Stomach (tissue), 9 donors: ENCODE data around the gene CDH7. TPM values are rescaled to one million over a fixed set of nuclear protein-coding genes. Genes with fewer than 3 reads are reported as not detected.

ENCODE experiments used
- DNase-seq, 2 donors: peaks; one replicate each; pipeline versions ENCODE4 v3.0.0 to v3.0.0-alpha.2; 2013 to 2019
- H3K27ac ChIP-seq, 5 donors: fragments of 200-600 bp in 4 of 5; sonication (generic) in 4 of 5; one replicate each; pipeline ENCODE4 v1.5.1; 2013 to 2019; ENCODE audit warnings: mild to moderate bottlenecking in 1 of 5, moderate library complexity in 1 of 5
- H3K27me3 ChIP-seq, 3 donors: fragments of 200-600 bp; sonication (generic); one replicate each; pipeline ENCODE4 v1.5.1; 2017 to 2019; ENCODE audit warnings: mixed run types in 1 of 3
- H3K36me3 ChIP-seq, 4 donors: fragments of 200-600 bp; sonication (generic); 1 replicate in 3 of 4; 2 replicates in 1 of 4; pipeline ENCODE4 v1.5.1; 2016 to 2019
- H3K4me1 ChIP-seq, 4 donors: fragments of 200-600 bp; sonication (generic); one replicate each; pipeline ENCODE4 v1.5.1; 2016 to 2019
- H3K4me3 ChIP-seq, 4 donors: fragments of 200-600 bp; sonication (generic) in 3 of 4; one replicate each; pipeline ENCODE4 v1.5.1; 2016 to 2019; ENCODE audit warnings: mild to moderate bottlenecking in 1 of 4
- H3K9me3 ChIP-seq, 4 donors: fragments of 200-600 bp; sonication (generic); one replicate each; pipeline ENCODE4 v1.5.1; 2016 to 2019
- EP300 ChIP-seq: sonication (generic); formaldehyde crosslinking; IDR thresholded peaks from one replicate; pipeline ENCODE4 v1.6.1; 2017; ENCODE audit warnings: antibody characterized with exemption
- POLR2A ChIP-seq, 4 donors: fragments of 450-650 bp; IDR thresholded peaks; one replicate each; pipeline ENCODE4 v1.6.1; 2016; ENCODE audit warnings: antibody characterized with exemption in 4 of 4, control low read depth in 2 of 4, mild to moderate bottlenecking in 1 of 4, moderate library complexity in 1 of 4
- POLR2AphosphoS5 ChIP-seq, 3 donors: sonication (generic); formaldehyde crosslinking; IDR thresholded peaks; one replicate each; pipeline ENCODE4 v1.6.1; 2016; ENCODE audit warnings: antibody characterized with exemption in 3 of 3
- WGBS, 5 donors: extraction: QIAGEN DNeasy Blood & Tissue Kit in 3 of 5; methylation state at CpG; one replicate each; pipeline versions ENCODE4 v1.1.5 to v1.1.7; 2013 to 2018; 5-methylcytosine and 5-hydroxymethylcytosine counted together
- intact Hi-C: fragments of 100-400 bp; cut with DNase I; formaldehyde crosslinking; loops from one replicate; pipeline ENCODE4 v1.15.1; 2023; ENCODE audit warnings: low total_unique reads
- polyA plus RNA-seq, 3 donors: library from polyadenylated mRNA; stranded (reverse); fragments of 200-250 nt; gene quantifications; one replicate each; pipeline ENCODE4 v1.2.3, GENCODE V29; 2013
- total RNA-seq, 5 donors: library from RNA; depleted of rRNA; stranded (reverse); fragments of >200 nt; gene quantifications; one replicate each; pipeline versions ENCODE4 v1.1.0 to v1.2.3, GENCODE V29; 2014 to 2016
- TF ChIP-seq, protein P1 (sequence below), 7 experiments: fragments of 450-650 bp in 4 of 7; fragments of 200-600 bp in 3 of 7; sonication (generic) in 3 of 7; IDR thresholded peaks; one replicate each; pipeline ENCODE4 v1.5.1; 2016 to 2019; ENCODE audit warnings: antibody characterized with exemption in 7 of 7, control low read depth in 2 of 7, mild to moderate bottlenecking in 1 of 7
- donor health status: healthy with polysubstance abuse.
- donor health status: Bipolar disorder and iron deficiency.
- donor health status: healthy.

Gene CDH7
- total and polyA plus RNA-seq, 8 donors, result under 0.01 TPM; not detected in 7

DNA sequence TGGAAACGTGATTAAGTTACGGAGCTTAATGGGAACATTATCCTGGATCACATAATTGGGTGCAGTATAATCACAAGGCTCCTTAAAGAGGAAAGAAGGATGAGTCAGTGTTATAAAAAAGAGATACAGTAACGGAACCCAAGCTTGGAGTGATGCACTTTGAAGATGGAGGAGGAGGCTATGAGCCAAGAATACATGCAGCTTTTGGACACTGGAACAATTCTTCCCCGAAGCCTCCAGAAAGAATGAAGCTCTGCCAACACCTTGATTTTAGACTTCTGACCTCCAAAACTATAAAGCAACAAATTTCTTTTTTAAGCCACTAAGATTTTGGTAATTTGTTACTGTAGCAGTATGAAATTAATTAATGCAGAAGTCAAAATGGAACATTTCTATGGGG lies 85.1 kb downstream of the CDH7 start:
- 78 to 89% (median 83%) methylated on average over 4 of the region's 4 CpGs for WGBS, 5 donors
- Histone ChIP-seq H3K4me1 (no peaks in the 10 kb centered on the region), H3K36me3 (no peaks in the 10 kb centered on the region), H3K27me3 (no peaks in the 10 kb centered on the region), H3K4me3 (no peak overlapping the region), H3K9me3 (peaks cover 0 to 5% (median 2%) of the 10 kb centered on the region in 4 donors), H3K27ac (no peak overlapping the region)
- intact Hi-C loops, result no loop called here
- no peak for TF ChIP-seq POLR2A (IDR thresholded peaks at IDR 0.05)
- DNase-seq, result no peak

DNA sequence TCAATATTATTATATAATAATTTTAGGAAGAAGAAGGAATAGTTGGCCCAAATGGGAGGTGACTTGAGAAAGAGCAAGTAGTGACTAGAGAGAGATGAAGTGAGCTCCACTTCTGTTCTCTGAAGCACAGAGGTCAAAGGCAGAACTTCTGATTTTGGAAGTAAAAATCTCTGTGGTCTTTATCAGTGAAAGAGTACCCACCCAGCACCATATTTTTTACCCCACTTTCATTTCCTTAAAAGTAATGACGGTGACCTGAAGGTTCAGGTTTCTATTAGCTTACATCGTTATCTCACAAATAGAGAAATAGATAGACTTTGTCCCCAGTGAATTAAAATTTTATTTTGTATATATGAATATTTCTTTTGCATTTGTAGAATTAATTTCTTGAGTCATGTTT lies 95.3 kb downstream of the CDH7 start:
- Histone ChIP-seq H3K27ac (no peak overlapping the region), H3K4me3 (no peak overlapping the region), H3K9me3 (peaks cover 0 to 3% (median 0%) of the 10 kb centered on the region in 4 donors), H3K36me3 (no peaks in the 10 kb centered on the region), H3K27me3 (no peaks in the 10 kb centered on the region), H3K4me1 (no peaks in the 10 kb centered on the region)
- TF ChIP-seq POLR2AphosphoS5 (IDR thresholded peaks at IDR 0.05) (no peak), EP300 (no peak), POLR2A (IDR thresholded peaks at IDR 0.05) (no peak)
- TF ChIP-seq, protein P1, sequence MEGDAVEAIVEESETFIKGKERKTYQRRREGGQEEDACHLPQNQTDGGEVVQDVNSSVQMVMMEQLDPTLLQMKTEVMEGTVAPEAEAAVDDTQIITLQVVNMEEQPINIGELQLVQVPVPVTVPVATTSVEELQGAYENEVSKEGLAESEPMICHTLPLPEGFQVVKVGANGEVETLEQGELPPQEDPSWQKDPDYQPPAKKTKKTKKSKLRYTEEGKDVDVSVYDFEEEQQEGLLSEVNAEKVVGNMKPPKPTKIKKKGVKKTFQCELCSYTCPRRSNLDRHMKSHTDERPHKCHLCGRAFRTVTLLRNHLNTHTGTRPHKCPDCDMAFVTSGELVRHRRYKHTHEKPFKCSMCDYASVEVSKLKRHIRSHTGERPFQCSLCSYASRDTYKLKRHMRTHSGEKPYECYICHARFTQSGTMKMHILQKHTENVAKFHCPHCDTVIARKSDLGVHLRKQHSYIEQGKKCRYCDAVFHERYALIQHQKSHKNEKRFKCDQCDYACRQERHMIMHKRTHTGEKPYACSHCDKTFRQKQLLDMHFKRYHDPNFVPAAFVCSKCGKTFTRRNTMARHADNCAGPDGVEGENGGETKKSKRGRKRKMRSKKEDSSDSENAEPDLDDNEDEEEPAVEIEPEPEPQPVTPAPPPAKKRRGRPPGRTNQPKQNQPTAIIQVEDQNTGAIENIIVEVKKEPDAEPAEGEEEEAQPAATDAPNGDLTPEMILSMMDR (IDR thresholded peaks at IDR 0.05), result no peak
- intact Hi-C loops, result no loop called here
- no peak for DNase-seq
- WGBS, 5 donors, result 82 to 94% (median 86%) methylated on average over 2 of the region's 2 CpGs

DNA sequence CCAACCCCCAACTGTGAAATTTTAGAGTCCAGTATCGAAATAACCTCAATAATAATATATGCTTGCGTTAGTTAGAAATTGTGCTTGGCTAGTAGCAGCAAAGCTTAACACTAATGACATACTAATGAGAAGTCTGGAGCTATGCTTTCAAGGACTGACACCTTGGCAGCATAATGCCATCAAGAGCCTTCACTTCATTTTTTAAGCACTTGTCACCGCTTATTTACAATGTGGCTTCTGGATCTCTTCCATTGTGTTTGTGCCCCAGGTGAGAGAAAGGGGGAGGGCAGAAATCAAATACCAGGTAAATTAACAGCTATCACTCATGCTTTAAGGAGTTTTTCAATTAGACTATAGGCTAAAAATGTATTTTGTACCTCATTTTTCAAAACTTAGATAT lies 101.5 kb downstream of the CDH7 start:
- Histone ChIP-seq H3K36me3 (no peaks in the 10 kb centered on the region), H3K27ac (no peak overlapping the region), H3K27me3 (no peaks in the 10 kb centered on the region), H3K9me3 (peaks cover 0 to 3% (median 0%) of the 10 kb centered on the region in 4 donors), H3K4me3 (no peak overlapping the region), H3K4me1 (no peaks in the 10 kb centered on the region)
- DNase-seq, result no peak
- TF ChIP-seq POLR2A (IDR thresholded peaks at IDR 0.05) (no peak), EP300 (no peak), POLR2AphosphoS5 (IDR thresholded peaks at IDR 0.05) (no peak)
- TF ChIP-seq, protein P1 (IDR thresholded peaks at IDR 0.05), result no peak
- WGBS, 5 donors, result 72 to 90% (median 73%) methylated on average over 3 of the region's 3 CpGs
- intact Hi-C loops, result no loop called here

DNA sequence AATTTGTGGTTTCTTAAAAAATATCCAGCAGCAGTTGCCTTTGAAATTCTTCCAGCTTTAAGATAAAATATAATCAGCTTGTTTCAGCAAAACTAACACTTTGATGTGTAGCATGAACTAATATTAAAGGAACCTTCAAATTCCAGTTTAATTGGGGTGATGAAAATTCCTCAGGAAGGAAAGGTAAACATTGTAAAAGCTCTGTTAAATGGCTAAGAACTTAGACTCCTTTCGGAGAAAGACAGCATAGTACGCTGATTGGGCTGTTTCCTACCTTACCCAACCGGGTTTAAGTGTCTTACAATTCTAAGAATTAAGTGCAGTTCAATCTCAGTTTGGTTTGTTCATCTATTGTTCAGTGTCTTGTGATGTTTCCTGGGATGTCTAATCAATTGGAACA lies 108.3 kb downstream of the CDH7 start:
- no peak for DNase-seq
- intact Hi-C loops, result no loop called here
- WGBS, 5 donors, result 23 to 42% (median 33%) methylated on average over 3 of the region's 3 CpGs
- H3K27me3 ChIP-seq, result no peaks in the 10 kb centered on the region
- no peak overlapping the region for H3K4me3 ChIP-seq
- no peaks in the 10 kb centered on the region for H3K36me3 ChIP-seq
- TF ChIP-seq POLR2AphosphoS5 (IDR thresholded peaks at IDR 0.05) (no peak), EP300 (no peak), POLR2A (IDR thresholded peaks at IDR 0.05) (no peak)
- TF ChIP-seq, protein P1 (IDR thresholded peaks at IDR 0.05), result no peak
- H3K4me1 ChIP-seq, result no peaks in the 10 kb centered on the region
- H3K9me3 ChIP-seq, result no peaks in the 10 kb centered on the region
- H3K27ac ChIP-seq, result no peak overlapping the region

DNA sequence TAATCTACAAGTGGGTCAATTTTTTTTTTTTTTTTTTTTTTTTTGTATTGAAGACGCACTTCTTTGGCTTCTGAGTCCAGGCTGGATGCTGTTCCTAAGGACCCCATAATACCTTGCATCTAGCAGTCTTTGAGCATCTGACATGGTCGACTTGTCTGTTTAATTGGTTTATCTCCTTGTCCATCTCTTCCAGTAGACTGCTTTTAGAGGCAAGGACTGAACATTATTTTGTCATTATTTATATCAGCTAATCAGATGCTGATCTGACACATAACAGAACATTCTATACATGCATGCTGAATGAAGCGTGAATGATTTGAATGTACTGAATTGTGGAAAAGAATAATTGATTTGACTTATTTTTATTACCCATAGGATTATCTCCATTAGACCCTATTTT lies 118.7 kb downstream of the CDH7 start:
- TF ChIP-seq, protein P1 (IDR thresholded peaks at IDR 0.05), result no peak
- TF ChIP-seq EP300, result no peak
- H3K9me3 ChIP-seq, result no peaks in the 10 kb centered on the region

More for the DNA sequence above, 118.7 kb downstream of the CDH7 start:
- 22 to 70% (median 27%) methylated on average over 2 to 3 of the region's 3 CpGs for WGBS, 5 donors
- no peaks in the 10 kb centered on the region for H3K36me3 ChIP-seq
- DNase-seq, result no peak
- H3K27me3 ChIP-seq, result no peaks in the 10 kb centered on the region
- H3K4me1 ChIP-seq, result no peaks in the 10 kb centered on the region
- no peak overlapping the region for H3K27ac ChIP-seq
- intact Hi-C loops, result no loop called here
- no peak overlapping the region for H3K4me3 ChIP-seq
